ENCODE results near the gene KRTAP2-1.
"Not testable (repeated sequence)": the region's sequence is repeated elsewhere in the genome, so short reads cannot be mapped to it uniquely, and the experiment has no call there.

KRTAP2-1 gene

GRCh38 chr17:41046735-41047465, at the start of gene KRTAP2-1:
Gene KRTAP2-1, minus strand, starts transcription at chr17:41047316. Its CDS starts 49 bp downstream, at chr17:41047267.
- DNase-seq (ENCODE audit: low read depth, low spot score) = not testable (repeated sequence)

GRCh38 chr17:41096055-41096454, 48.9 kb upstream of the KRTAP2-1 start:
- no peak for DNase-seq (ENCODE audit: low read depth, low spot score)

GRCh38 chr17:41088760-41089352, 41.7 kb upstream of the KRTAP2-1 start:
- DNase-seq (ENCODE audit: low read depth, low spot score) = not testable (repeated sequence)

GRCh38 chr17:41084100-41084856, 37.2 kb upstream of the KRTAP2-1 start, which contains the start of gene KRTAP4-7:
Gene KRTAP4-7, plus strand, starts transcription at chr17:41084150. Its CDS starts 57 bp downstream, at chr17:41084207.
- DNase-seq (ENCODE audit: low read depth, low spot score) = not testable (repeated sequence)

- DNase-seq (ENCODE audit: low read depth, low spot score) = not testable (repeated sequence)
These were observed 36.3 kb upstream of the KRTAP2-1 start for GRCh38 chr17:41083427-41083826.

- DNase-seq (ENCODE audit: low read depth, low spot score) = no peak
These were observed 35.5 kb upstream of the KRTAP2-1 start for GRCh38 chr17:41082626-41083025.

GRCh38 chr17:41076788-41077187, 29.7 kb upstream of the KRTAP2-1 start:
- no peak for DNase-seq (ENCODE audit: low read depth, low spot score)

GRCh38 chr17:41073676-41074075, 26.6 kb upstream of the KRTAP2-1 start:
- DNase-seq (ENCODE audit: low read depth, low spot score) = no peak

- no peak for DNase-seq (ENCODE audit: low read depth, low spot score)
These were observed 24.7 kb upstream of the KRTAP2-1 start for GRCh38 chr17:41071606-41072360.

GRCh38 chr17:41069031-41069430, 21.9 kb upstream of the KRTAP2-1 start:
- no peak for DNase-seq (ENCODE audit: low read depth, low spot score)

- DNase-seq (ENCODE audit: low read depth, low spot score) = no peak
These were observed 20.2 kb upstream of the KRTAP2-1 start for GRCh38 chr17:41067281-41067680.

- peak; percentile 63 for DNase-seq (ENCODE audit: low read depth, low spot score)
These were observed 18.9 kb upstream of the KRTAP2-1 start, which contains the start of gene KRTAP2-4 for GRCh38 chr17:41065829-41066624. Gene KRTAP2-4, minus strand, starts transcription at chr17:41065879. Its CDS starts 34 bp downstream, at chr17:41065845.

- DNase-seq (ENCODE audit: low read depth, low spot score) = not testable (repeated sequence)
These were observed 18.0 kb upstream of the KRTAP2-1 start for GRCh38 chr17:41065016-41065689.

GRCh38 chr17:41064301-41064700, 17.2 kb upstream of the KRTAP2-1 start:
- DNase-seq (ENCODE audit: low read depth, low spot score) = no peak

GRCh38 chr17:41063449-41063848, 16.3 kb upstream of the KRTAP2-1 start:
- DNase-seq (ENCODE audit: low read depth, low spot score) = no peak

GRCh38 chr17:41061964-41062363, 14.8 kb upstream of the KRTAP2-1 start:
- DNase-seq (ENCODE audit: low read depth, low spot score) = peak; percentile 91

GRCh38 chr17:41060052-41060604, 13.0 kb upstream of the KRTAP2-1 start, which contains the start of gene KRTAP2-3:
Gene KRTAP2-3, minus strand, starts transcription at chr17:41060114. Its CDS starts 64 bp downstream, at chr17:41060050.
- peak; percentile 94 for DNase-seq (ENCODE audit: low read depth, low spot score)

GRCh38 chr17:41059276-41060051, 12.3 kb upstream of the KRTAP2-1 start:
- DNase-seq (ENCODE audit: low read depth, low spot score) = peak; percentile 85

GRCh38 chr17:41058741-41059140, 11.6 kb upstream of the KRTAP2-1 start:
- DNase-seq (ENCODE audit: low read depth, low spot score) = no peak

All from astrocyte of the hippocampus (primary cell).